OCI-LY3 (cell line): ENCODE measurements around the gene SAMD4B.

ENCODE experiments used
- H2AFZ ChIP-seq: fragments of 200-600, 300-600 bp; shearing (Covaris generic); 2 replicates; pipeline ENCODE4 v1.6.0; 2014; ENCODE audit warnings: antibody characterized with exemption, low read depth, low read length
- H3K27ac ChIP-seq: fragments of 200-600, 300-600 bp; sonication (generic); 2 replicates; pipeline ENCODE4 v1.5.1; 2014; ENCODE audit warnings: mild to moderate bottlenecking, low read length, moderate library complexity, mixed read lengths
- H3K27me3 ChIP-seq: fragments of 200-600, 300-600 bp; sonication (generic); 2 replicates; pipeline ENCODE4 v1.6.1; 2014; ENCODE audit warnings: low read depth, low read length, mixed read lengths
- H3K36me3 ChIP-seq: fragments of 200-600, 300-600 bp; sonication (generic); replicated peaks from 2 replicates; pipeline ENCODE3; 2014; ENCODE audit warnings: low read depth, low read length, mixed read lengths
- H3K4me1 ChIP-seq: fragments of 300-600, 200-600 bp; sonication (generic); 2 replicates; pipeline ENCODE4 v1.6.1; 2014; ENCODE audit warnings: low read length, mixed read lengths
- H3K4me2 ChIP-seq: fragments of 200-600, 300-600 bp; sonication (generic); 2 replicates; pipeline ENCODE4 v1.6.1; 2014; ENCODE audit warnings: low read length, mixed read lengths
- H3K4me3 ChIP-seq: fragments of 300-600, 200-600 bp; sonication (generic); 2 replicates; pipeline ENCODE4 v1.5.1; 2014; ENCODE audit warnings: antibody characterized with exemption, mild to moderate bottlenecking, low read length, moderate library complexity
- H3K79me2 ChIP-seq: fragments of 300-600, 200-600 bp; shearing (Covaris generic); 2 replicates; pipeline ENCODE4 v1.6.1; 2014; ENCODE audit warnings: mild to moderate bottlenecking, low read length, mixed read lengths
- H3K9ac ChIP-seq: fragments of 300-600, 200-600 bp; shearing (Covaris generic); 2 replicates; pipeline ENCODE4 v1.6.0; 2014; ENCODE audit warnings: mild to moderate bottlenecking, low read length, moderate library complexity
- H3K9me3 ChIP-seq: fragments of 200-600, 300-600 bp; shearing (Covaris generic); 2 replicates; pipeline ENCODE4 v1.6.1; 2014; ENCODE audit warnings: low read length, mixed read lengths; ENCODE audit not compliant: insufficient read depth
- H4K20me1 ChIP-seq: fragments of 200-600, 300-600 bp; sonication (generic); 2 replicates; pipeline ENCODE4 v1.6.1; 2016; ENCODE audit warnings: low read length, mixed read lengths; ENCODE audit not compliant: insufficient read depth
- CTCF ChIP-seq: fragments of 200-600, 300-600 bp; sonication (generic); IDR thresholded peaks from 2 replicates; pipeline ENCODE4 v1.5.1; 2014; ENCODE audit warnings: antibody characterized with exemption, low read length, low read depth
- EZH2phosphoT487 ChIP-seq: fragments of 200-600 bp; shearing (Covaris generic); IDR thresholded peaks from 2 replicates; pipeline ENCODE4 v1.6.1; 2018; ENCODE audit warnings: antibody characterized with exemption, mixed run types, low read depth

The SAMD4B gene

GRCh38 chr19:39315933-39316332 is 26.3 kb upstream of the SAMD4B start:
- Histone ChIP-seq H3K4me1 (peaks cover 11% of the 10 kb centered on the region), H3K27ac (no peak overlapping the region), H2AFZ (no peak overlapping the region), H4K20me1 (0 out of 2 replicates have a peak, but pooled peaks cover 3% of the 10 kb centered on the region), H3K9me3 (no peaks in the 10 kb centered on the region), H3K4me3 (no peak overlapping the region), H3K79me2 (peaks cover 13% of the 10 kb centered on the region), H3K36me3 (peaks cover 21% of the 10 kb centered on the region), H3K27me3 (no peaks in the 10 kb centered on the region), H3K9ac (no peak overlapping the region), H3K4me2 (no peak overlapping the region)
- TF ChIP-seq CTCF (no peak), EZH2phosphoT487 (no peak)

GRCh38 chr19:39316627-39317321 is 25.4 kb upstream of the SAMD4B start:
- Histone ChIP-seq H4K20me1 (0 out of 2 replicates have a peak, but pooled peaks cover 3% of the 10 kb centered on the region), H3K9ac (no peak overlapping the region), H2AFZ (no peak overlapping the region), H3K4me3 (no peak overlapping the region), H3K4me1 (peaks cover 14% of the 10 kb centered on the region), H3K4me2 (no peak overlapping the region), H3K27me3 (no peaks in the 10 kb centered on the region), H3K79me2 (peaks cover 13% of the 10 kb centered on the region), H3K9me3 (no peaks in the 10 kb centered on the region), H3K27ac (no peak overlapping the region), H3K36me3 (peaks cover 21% of the 10 kb centered on the region)
- TF ChIP-seq CTCF (no peak), EZH2phosphoT487 (no peak)

- Histone ChIP-seq H3K4me1 (peaks cover 14% of the 10 kb centered on the region), H3K4me2 (no peak overlapping the region), H3K9ac (no peak overlapping the region), H3K27ac (no peak overlapping the region), H3K9me3 (no peaks in the 10 kb centered on the region), H3K4me3 (no peak overlapping the region), H4K20me1 (0 out of 2 replicates have a peak, but pooled peaks cover 3% of the 10 kb centered on the region), H3K36me3 (peaks cover 21% of the 10 kb centered on the region), H3K79me2 (peaks cover 13% of the 10 kb centered on the region), H3K27me3 (no peaks in the 10 kb centered on the region), H2AFZ (no peak overlapping the region)
- TF ChIP-seq EZH2phosphoT487: no peak
- no peak for TF ChIP-seq CTCF
Measured at GRCh38 chr19:39317476-39317875, 24.7 kb upstream of the SAMD4B start.

- H3K36me3 ChIP-seq: peaks cover 21% of the 10 kb centered on the region
- no peaks in the 10 kb centered on the region for H3K27me3 ChIP-seq
- TF ChIP-seq CTCF (no peak), EZH2phosphoT487 (no peak)
- H4K20me1 ChIP-seq: 0 out of 2 replicates have a peak, but pooled peaks cover 3% of the 10 kb centered on the region
- H3K27ac ChIP-seq: no peak overlapping the region
- H3K9ac ChIP-seq: no peak overlapping the region
- H2AFZ ChIP-seq: no peak overlapping the region
- H3K9me3 ChIP-seq: no peaks in the 10 kb centered on the region
- no peak overlapping the region for H3K4me3 ChIP-seq
- peaks cover 14% of the 10 kb centered on the region for H3K4me1 ChIP-seq
- H3K4me2 ChIP-seq: no peak overlapping the region
- H3K79me2 ChIP-seq: peaks cover 13% of the 10 kb centered on the region
Measured at GRCh38 chr19:39318071-39318470, 24.1 kb upstream of the SAMD4B start.
